Esophagus (tissue), 2 donors: ENCODE results near the gene SRMS. TPM values are rescaled to one million over a fixed set of nuclear protein-coding genes. Genes with fewer than 3 reads are reported as not detected.
"Not testable (repeated sequence)": the region's sequence is repeated elsewhere in the genome, so short reads cannot be mapped to it uniquely, and the experiment has no call there.

ENCODE experiments used
- H3K27ac ChIP-seq, 2 donors: one replicate each; pipeline ENCODE4 v1.5.1; 2013; ENCODE audit warnings: low read depth in 2 of 2, mild to moderate bottlenecking in 2 of 2, inconsistent platforms in 1 of 2, low read length in 1 of 2, moderate library complexity in 1 of 2
- H3K27me3 ChIP-seq, 2 donors: one replicate each; pipeline ENCODE4 v1.6.1; 2013; ENCODE audit warnings: low read length in 2 of 2, control low read depth in 1 of 2, mild to moderate bottlenecking in 1 of 2; ENCODE audit not compliant: insufficient read depth in 2 of 2, control insufficient read depth in 1 of 2
- H3K36me3 ChIP-seq, 2 donors: one replicate each; pipeline ENCODE4 v1.6.1; 2013; ENCODE audit warnings: low read length in 1 of 2; ENCODE audit not compliant: control insufficient read depth in 2 of 2, insufficient read depth in 2 of 2
- H3K4me1 ChIP-seq, 2 donors: one replicate each; pipeline ENCODE4 v1.6.1; 2013; ENCODE audit warnings: low read length in 1 of 2; ENCODE audit not compliant: control insufficient read depth in 2 of 2, insufficient read depth in 2 of 2
- H3K4me3 ChIP-seq, 2 donors: one replicate each; pipeline ENCODE4 v1.5.1; 2013; ENCODE audit warnings: low read length in 2 of 2, mild to moderate bottlenecking in 2 of 2, low read depth in 1 of 2, moderate library complexity in 1 of 2
- H3K9me3 ChIP-seq, 2 donors: one replicate each; pipeline ENCODE4 v1.6.1; 2013; ENCODE audit warnings: mild to moderate bottlenecking in 2 of 2, low read depth in 1 of 2, low read length in 1 of 2, moderate library complexity in 1 of 2; ENCODE audit not compliant: control insufficient read depth in 2 of 2, insufficient read depth in 1 of 2
- WGBS, 2 donors: extraction: QIAGEN DNeasy Blood & Tissue Kit; methylation state at CpG; one replicate each; pipeline ENCODE4 v1.1.7; 2013; 5-methylcytosine and 5-hydroxymethylcytosine counted together
- polyA plus RNA-seq, 2 donors: library from polyadenylated mRNA; stranded (reverse); fragments of 200-250 nt; gene quantifications; one replicate each; pipeline ENCODE4 v1.2.3, GENCODE V29; 2013
- donor health status: healthy with polysubstance abuse.
- donor health status: Bipolar disorder and iron deficiency.

SRMS gene
- polyA plus RNA-seq, 2 donors, result 0.04 TPM; not detected in 1

GRCh38 chr20:63518946-63519667 is 28.4 kb downstream of the SRMS start:
- Histone ChIP-seq H3K9me3 (peaks cover 0 to 6% of the 10 kb centered on the region in 2 donors), H3K27me3 (no peaks in the 10 kb centered on the region), H3K36me3 (peaks cover 0 to 19% of the 10 kb centered on the region in 2 donors), H3K4me3 (peak overlapping the region; percentile 75 to 97), H3K4me1 (peaks cover 0 to 17% of the 10 kb centered on the region in 2 donors), H3K27ac (no peak overlapping the region)
- 75 to 76% methylated on average over 32 of the region's 32 CpGs for WGBS, 2 donors

GRCh38 chr20:63518351-63518861 is 29.1 kb downstream of the SRMS start:
- WGBS, 2 donors, result 84 to 88% methylated on average over 20 of the region's 20 CpGs
- Histone ChIP-seq H3K4me1 (peaks cover 0 to 16% of the 10 kb centered on the region in 2 donors), H3K9me3 (peaks cover 0 to 4% of the 10 kb centered on the region in 2 donors), H3K27me3 (no peaks in the 10 kb centered on the region), H3K36me3 (peaks cover 0 to 18% of the 10 kb centered on the region in 2 donors), H3K4me3 (no peak overlapping the region), H3K27ac (no peak overlapping the region)

DNA sequence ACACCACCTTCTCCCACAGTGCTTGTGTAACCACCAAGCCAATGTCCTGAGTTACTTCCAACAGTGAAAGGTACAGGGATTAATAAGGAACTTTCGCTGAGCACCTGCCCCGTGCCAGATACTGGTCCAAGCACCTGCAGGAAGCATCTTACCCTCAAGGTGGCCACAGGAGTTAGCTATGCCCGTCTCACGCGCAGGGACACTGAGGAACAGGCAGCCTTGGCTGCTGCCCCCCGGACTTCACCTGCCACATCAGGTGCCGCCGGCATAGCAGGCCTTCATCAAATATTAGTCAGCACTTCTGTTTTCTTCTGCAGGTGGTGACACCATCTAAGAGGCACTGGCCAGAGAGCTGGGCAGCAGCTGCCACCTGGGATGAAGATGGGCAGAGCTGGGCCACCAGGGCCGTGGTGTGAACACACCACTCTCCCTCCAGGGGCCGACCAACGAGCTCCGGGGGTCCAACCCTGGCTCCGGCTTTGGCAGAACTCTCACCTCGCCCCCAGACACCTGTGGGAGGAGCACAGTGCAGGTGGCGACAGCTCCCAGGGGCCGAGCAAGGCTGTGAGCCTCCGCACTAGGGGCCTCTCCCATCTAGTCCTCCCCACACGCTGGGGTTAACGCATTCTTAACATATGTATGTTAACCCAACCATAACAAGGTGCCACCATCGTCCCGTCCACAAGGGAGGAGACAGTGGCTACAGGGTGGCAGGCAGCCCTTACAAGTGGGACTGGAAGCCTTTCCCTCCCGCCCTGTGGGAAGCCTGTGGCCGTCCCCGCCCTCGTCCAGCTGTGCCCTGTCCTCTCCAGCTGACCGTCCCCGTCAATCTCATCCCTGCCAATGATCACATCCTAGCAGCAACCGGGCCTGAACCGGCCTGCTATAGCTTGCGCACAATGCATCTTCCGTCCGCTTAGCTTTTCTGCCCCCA is 29.9 kb downstream of the SRMS start:
- WGBS, 2 donors, result 90 to 93% methylated on average over 32 of the region's 32 CpGs

GRCh38 chr20:63514520-63514919 is 33.0 kb downstream of the SRMS start:
- H3K36me3 ChIP-seq, H3K27ac ChIP-seq, H3K4me1 ChIP-seq, H3K9me3 ChIP-seq, H3K27me3 ChIP-seq, H3K4me3 ChIP-seq: not testable (repeated sequence)
- 72 to 75% methylated on average over 10 of the region's 10 CpGs for WGBS, 2 donors

More for the DNA sequence above, 29.9 kb downstream of the SRMS start:
- Histone ChIP-seq H3K36me3 (peaks cover 0 to 11% of the 10 kb centered on the region in 2 donors), H3K4me3 (no peak overlapping the region), H3K27me3 (no peaks in the 10 kb centered on the region), H3K4me1 (peaks cover 0 to 11% of the 10 kb centered on the region in 2 donors), H3K9me3 (no peaks in the 10 kb centered on the region), H3K27ac (no peak overlapping the region)

GRCh38 chr20:63513207-63513606 is 34.3 kb downstream of the SRMS start:
- H3K27me3 ChIP-seq, result no peaks in the 10 kb centered on the region
- 87 to 89% methylated on average over 3 of the region's 3 CpGs for WGBS, 2 donors
- no peak overlapping the region for H3K27ac ChIP-seq
- no peaks in the 10 kb centered on the region for H3K36me3 ChIP-seq
- H3K4me3 ChIP-seq, result no peak overlapping the region
- no peaks in the 10 kb centered on the region for H3K9me3 ChIP-seq
- no peaks in the 10 kb centered on the region for H3K4me1 ChIP-seq

GRCh38 chr20:63509088-63509564 is 38.4 kb downstream of the SRMS start:
- WGBS, 2 donors, result 86 to 88% methylated on average over 9 of the region's 9 CpGs
- no peak overlapping the region for H3K27ac ChIP-seq
- H3K36me3 ChIP-seq, result no peaks in the 10 kb centered on the region
- no peaks in the 10 kb centered on the region for H3K27me3 ChIP-seq
- no peaks in the 10 kb centered on the region for H3K4me1 ChIP-seq
- peaks cover 3 to 12% of the 10 kb centered on the region in 2 donors for H3K9me3 ChIP-seq
- H3K4me3 ChIP-seq, result no peak overlapping the region

- H3K4me1 ChIP-seq, result no peaks in the 10 kb centered on the region
- no peak overlapping the region for H3K27ac ChIP-seq
- 83 to 87% methylated on average over 33 of the region's 33 CpGs for WGBS, 2 donors
- no peak overlapping the region for H3K4me3 ChIP-seq
- H3K36me3 ChIP-seq, result no peaks in the 10 kb centered on the region
- no peaks in the 10 kb centered on the region for H3K27me3 ChIP-seq
- H3K9me3 ChIP-seq, result peaks cover 3 to 14% of the 10 kb centered on the region in 2 donors
These were observed 39.3 kb downstream of the SRMS start for GRCh38 chr20:63508072-63508768.

DNA sequence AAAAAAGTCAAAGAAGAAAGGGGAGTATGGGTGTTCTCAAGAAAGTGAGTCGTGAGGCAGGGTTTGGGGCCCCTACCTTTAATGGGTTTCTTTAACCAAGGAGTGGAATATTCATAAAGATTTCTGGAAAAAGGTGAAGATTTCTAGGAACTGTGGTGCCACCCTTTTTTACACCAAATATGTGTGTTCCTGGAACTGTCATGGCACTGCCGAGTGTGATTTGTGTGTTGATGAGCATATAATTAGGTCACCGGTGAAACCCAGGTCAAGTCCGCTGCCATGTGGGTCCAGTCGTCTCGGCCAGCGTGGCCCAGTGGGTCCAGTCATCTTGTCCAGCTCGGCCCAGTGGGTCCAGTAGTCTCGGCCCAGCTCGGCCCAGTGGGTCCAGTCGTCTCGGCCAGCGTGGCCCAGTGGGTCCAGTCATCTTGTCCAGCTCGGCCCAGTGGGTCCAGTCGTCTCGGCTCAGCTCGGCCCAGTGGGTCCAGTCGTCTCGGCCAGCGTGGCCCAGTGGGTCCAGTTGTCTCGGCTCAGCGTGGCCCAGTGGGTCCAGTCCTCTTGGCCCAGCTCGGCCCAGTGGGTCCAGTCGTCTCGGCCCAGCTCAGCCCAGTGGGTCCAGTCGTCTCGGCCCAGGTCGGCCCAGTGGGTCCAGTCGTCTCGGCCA is 40.3 kb downstream of the SRMS start:
- Histone ChIP-seq H3K4me1 (no peaks in the 10 kb centered on the region), H3K36me3 (no peaks in the 10 kb centered on the region), H3K27me3 (no peaks in the 10 kb centered on the region), H3K27ac (no peak overlapping the region), H3K9me3 (peaks cover 3 to 14% of the 10 kb centered on the region in 2 donors), H3K4me3 (no peak overlapping the region)
- WGBS, 2 donors, result 91 to 92% methylated on average over 30 of the region's 30 CpGs
